Activated T-cell treated with anti-CD3 and anti-CD28 coated beads, Interleukin-2, amount 50 U/mL, for 4 hours (primary cell): ENCODE results near the gene COL6A2. TPM values are rescaled to one million over a fixed set of nuclear protein-coding genes. Genes with fewer than 3 reads are reported as not detected.

Experiments
- ATAC-seq, 2 donors: fragments of 200-7000 bp; cut with Tn5 transposase; one replicate each; pipeline ENCODE4 v1.10.0; 2021
- DNase-seq: peaks from one replicate; pipeline ENCODE4 v3.0.0-alpha.2; 2020
- H3K27me3 Mint-ChIP-seq: one replicate; pipeline ENCODE4 v1.8.0; 2021; ENCODE audit warnings: low read depth, mixed read lengths
- H3K36me3 Mint-ChIP-seq: one replicate; pipeline ENCODE4 v1.8.0; 2022; ENCODE audit warnings: mixed read lengths; ENCODE audit not compliant: insufficient read depth
- H3K4me1 Mint-ChIP-seq: one replicate; pipeline ENCODE4 v1.8.0; 2021; ENCODE audit warnings: low read depth, mixed read lengths
- H3K4me3 Mint-ChIP-seq: one replicate; pipeline ENCODE4 v1.8.0; 2021; ENCODE audit warnings: mild to moderate bottlenecking, moderate library complexity, mixed read lengths
- H3K9me3 Mint-ChIP-seq: one replicate; pipeline ENCODE4 v1.8.0; 2021; ENCODE audit warnings: mixed read lengths
- total RNA-seq, 3 donors: library from RNA; stranded (reverse); gene quantifications; one replicate each; pipeline ENCODE4 v1.2.1, GENCODE V29; 2021

Gene COL6A2
- 1 to 10 TPM; 4.8 to 7.7 (median 5.7) TPM for total RNA-seq

DNA sequence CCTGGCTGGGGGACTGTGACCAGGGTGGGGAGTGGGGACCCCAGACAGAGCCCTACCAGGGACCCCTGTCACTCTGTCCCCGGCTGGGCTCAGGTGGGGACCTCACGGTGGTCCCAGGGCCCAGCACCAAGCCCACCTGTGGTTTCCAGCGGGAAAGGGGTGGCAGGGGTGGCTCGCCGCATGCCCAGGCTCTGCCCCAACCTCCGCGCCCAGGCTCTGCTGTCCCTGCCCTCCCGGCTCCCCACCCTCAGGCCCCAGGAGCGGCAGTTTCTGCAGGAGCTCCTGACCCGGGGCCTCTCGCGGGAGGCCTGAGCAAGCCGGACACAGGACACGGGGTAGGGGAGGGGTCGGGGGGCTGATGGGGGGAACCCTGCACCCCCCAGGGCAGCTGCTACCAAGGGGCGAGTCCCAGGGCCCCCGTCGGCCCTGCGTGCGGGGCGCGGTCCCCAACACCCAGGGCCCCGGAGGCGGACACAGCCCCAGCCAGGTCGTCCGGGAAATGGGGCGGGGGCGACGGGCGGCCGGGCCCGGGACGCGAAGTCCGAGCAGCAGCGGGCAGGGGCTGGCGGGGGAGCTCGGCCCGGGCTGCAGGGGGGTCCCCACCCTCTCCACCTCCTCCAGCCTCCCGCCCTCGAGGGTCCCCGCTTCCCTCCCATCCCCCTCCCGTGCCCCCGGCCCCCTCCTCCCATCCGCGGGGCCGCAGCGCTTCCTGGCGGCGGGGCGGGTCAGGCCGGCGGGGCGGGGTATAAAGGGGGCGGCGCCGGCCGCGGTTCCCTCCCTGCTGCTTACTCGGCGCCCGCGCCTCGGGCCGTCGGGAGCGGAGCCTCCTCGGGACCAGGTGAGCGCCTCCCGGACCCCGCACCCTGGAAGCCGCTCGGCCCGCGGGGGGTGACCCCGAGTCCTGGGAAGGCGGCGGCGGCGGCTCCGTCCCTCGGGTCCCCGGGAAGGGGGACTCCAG, at the start of gene COL6A2:
COL6A2 (plus strand) TSS at position 777 of the 958 bp plus-strand sequence.
- no peaks in the 10 kb centered on the region for H3K36me3 Mint-ChIP-seq
- peaks cover 6% of the 10 kb centered on the region for H3K4me1 Mint-ChIP-seq
- peak; percentile 49 for DNase-seq
- H3K27me3 Mint-ChIP-seq: peaks cover 34% of the 10 kb centered on the region
- H3K4me3 Mint-ChIP-seq: peak within 1 kb of the TSS; percentile 73
- H3K9me3 Mint-ChIP-seq: peaks cover 5% of the 10 kb centered on the region
- ATAC-seq: peak; percentile 94

DNA sequence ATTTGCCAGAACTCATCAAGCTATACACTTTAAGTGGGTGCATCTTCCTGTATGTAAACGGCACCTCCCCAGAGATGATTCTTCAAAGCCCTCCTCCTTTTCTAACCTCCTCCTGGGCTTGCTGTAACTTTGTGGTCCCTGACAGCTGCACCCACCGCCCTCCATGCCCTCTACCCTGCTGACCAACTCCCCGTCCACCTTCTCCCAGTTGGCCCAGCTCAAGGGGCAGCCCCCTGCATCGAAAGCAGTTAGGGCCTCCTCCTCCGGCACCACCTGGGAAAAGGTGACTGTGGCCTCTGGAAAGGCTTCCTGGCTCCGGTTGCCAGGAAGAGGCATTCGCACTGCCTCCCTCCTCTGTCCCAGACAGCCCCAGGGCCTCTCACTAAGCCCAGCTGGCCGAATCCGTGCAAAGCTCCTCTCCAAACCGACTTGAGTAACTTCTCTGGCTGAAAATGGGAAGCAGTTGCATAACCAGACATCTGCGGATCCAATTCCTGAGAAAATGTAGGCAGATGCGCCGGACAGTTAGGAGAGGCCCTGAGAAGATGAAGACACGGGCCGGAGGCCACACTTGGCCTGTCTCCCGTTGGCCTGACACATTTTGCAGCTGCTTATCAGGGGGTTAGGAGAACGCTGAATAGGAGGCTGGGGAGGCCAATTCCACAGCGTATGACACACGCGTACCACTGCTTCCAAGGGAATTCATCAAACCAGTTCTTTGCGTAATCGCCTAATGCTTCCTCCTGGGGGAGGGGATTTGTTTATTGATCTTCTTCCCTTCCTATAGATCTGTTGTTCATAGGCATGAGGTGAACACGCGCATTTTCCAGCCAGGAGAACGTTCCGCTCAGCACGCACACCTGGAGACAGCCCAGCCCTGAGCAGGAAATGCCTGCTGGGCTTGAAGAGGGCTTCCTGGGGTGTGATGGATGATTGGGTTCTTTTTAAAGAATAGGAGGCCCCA, 48.7 kb upstream of the COL6A2 start:
- Mint-ChIP-seq H3K4me1 (peaks cover 3% of the 10 kb centered on the region), H3K27me3 (peaks cover 6% of the 10 kb centered on the region), H3K4me3 (no peak overlapping the region), H3K9me3 (no peaks in the 10 kb centered on the region), H3K36me3 (no peaks in the 10 kb centered on the region)
- no peak for DNase-seq
- no peak for ATAC-seq

DNA sequence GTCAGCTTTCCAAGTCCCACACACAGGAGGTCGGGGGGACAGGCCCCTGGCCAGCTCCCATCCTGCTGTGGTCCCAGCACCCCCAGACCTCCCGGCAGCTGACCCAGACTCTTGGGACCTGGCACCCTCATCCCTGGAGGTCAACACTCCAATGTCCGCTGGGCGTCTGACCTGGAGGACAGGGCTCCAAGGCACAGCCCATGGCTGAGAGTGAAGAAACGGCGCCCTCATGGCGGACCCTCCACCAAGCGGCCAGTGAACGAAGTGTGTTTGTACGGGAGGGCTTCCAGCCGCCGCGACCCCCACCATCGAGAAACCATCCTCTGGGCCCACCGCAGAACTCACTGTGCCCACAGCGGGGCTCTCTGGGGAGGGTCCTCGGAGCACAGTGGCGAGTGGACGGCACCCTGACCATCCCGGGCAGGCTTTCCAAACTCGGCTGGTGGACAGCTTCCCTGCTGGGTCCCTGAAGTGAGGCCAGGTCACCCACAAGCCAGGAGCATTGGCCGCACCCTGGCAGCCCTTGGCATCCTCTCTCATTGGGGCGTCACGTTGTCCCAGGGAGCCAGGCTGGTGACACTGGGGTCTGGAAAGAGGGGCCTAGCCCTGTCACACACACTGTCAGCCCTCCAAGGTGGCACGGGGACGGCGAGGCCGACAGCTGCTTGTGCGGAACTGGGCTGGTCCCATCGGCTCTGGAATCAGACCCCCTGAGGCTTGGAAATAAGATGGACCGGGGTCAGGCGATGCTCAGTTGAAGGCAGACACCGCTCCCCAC, 47.8 kb upstream of the COL6A2 start:
- peaks cover 6% of the 10 kb centered on the region for H3K27me3 Mint-ChIP-seq
- no peak overlapping the region for H3K4me3 Mint-ChIP-seq
- ATAC-seq (no peak), DNase-seq (no peak)
- no peaks in the 10 kb centered on the region for H3K36me3 Mint-ChIP-seq
- H3K9me3 Mint-ChIP-seq: no peaks in the 10 kb centered on the region
- H3K4me1 Mint-ChIP-seq: peaks cover 3% of the 10 kb centered on the region

DNA sequence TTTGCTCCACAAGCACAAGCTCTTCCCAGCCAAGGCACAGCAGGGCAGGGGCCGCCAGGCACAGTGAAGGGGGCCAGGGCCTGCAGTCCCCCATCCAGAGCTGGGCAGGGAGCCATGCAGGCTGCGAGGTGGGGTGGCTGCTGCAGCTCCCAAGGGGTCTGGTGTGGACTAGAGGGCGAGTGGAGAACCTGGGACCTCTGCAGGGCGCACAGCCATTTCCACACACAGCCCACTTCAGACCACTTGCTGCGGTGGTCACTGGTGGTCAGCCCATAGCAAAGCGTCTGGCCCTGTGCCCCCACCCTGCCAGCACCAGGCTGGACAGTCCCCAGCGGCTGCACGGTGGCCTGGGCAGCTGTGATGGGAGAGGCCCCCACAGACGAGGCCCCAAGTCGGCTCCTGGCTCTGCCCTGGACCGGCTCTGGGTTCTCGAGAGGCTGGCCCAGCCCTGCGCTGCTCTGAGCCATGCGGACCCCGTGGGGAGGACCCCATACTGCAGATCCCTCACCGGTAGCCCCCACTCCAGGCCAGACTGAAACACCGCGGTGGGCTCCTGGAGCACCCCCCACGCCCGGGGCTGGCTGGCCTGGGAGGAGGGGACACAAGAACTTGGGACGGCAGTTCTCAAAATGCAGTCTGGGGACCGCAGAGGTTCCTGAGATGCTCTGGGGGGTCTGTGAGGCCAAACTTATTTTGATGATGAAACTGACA, 47.1 kb upstream of the COL6A2 start:
- no peaks in the 10 kb centered on the region for H3K9me3 Mint-ChIP-seq

DNA sequence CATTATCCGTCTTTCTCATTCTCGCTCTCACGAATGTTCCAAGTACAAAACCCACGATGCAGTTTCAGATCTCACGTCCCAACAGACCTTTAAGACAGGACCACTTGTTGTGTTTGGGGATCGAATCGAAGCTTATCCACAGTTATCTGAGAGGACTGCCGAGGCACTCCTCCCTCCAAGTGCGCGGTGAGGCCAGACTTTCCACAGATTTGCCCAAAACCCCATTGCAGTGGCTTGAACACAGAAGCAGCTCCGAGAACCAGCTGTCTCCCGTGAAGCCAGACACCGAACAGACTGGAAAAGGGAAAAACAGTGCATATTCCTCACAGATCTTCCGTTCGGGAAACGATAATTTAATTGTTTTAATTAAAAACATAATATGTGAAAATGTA, 46.5 kb upstream of the COL6A2 start:
- ATAC-seq: no peak
- Mint-ChIP-seq H3K4me3 (no peak overlapping the region), H3K4me1 (peaks cover 3% of the 10 kb centered on the region), H3K27me3 (peaks cover 12% of the 10 kb centered on the region), H3K9me3 (no peaks in the 10 kb centered on the region), H3K36me3 (no peaks in the 10 kb centered on the region)
- no peak for DNase-seq

More for the DNA sequence above, 47.1 kb upstream of the COL6A2 start:
- H3K4me3 Mint-ChIP-seq: no peak overlapping the region
- H3K36me3 Mint-ChIP-seq: no peaks in the 10 kb centered on the region
- ATAC-seq (no peak), DNase-seq (no peak)
- H3K27me3 Mint-ChIP-seq: peaks cover 7% of the 10 kb centered on the region
- peaks cover 3% of the 10 kb centered on the region for H3K4me1 Mint-ChIP-seq

DNA sequence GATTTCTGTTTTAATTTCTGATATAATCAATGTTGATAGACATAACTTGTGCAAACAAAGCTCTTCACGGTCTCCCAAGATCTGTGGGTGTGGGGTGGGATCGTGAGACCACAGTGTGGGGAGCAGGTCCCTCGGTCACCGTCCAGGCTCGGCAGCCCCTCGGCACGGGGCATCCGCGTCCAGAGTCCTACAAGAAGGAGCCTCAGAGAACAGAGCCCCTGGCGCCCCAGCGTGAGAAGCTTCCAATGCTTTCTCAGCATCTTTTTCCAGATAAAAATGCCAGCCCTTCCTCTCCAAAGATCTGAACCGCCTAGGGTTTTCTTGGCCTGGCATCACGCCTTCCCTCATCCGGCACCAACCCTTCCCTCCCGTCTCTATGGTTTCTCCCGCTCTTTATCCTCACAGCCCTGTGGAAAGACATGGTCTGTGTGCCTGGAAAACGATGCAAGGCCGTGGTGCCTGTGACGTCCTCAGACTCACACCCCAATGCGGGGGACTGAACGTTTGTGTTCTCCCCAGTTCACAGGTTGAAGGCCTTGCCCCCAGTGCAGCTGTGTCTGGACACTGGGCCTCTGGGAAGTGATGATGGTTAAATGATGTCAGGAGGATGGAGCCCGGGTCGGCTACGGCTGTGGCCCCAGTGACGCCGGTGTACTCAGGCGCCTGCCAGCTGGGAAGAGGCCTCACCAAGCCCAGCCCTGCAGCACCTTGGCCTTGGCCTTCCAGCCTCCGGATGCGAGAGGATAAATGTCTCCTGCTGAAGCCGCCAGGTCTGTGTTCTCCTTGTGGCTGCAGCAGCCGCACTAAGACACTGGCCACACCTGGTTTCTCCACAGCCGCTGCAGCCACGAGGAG, 45.9 kb upstream of the COL6A2 start:
- DNase-seq (no peak), ATAC-seq (no peak)
- Mint-ChIP-seq H3K4me3 (no peak overlapping the region), H3K9me3 (no peaks in the 10 kb centered on the region), H3K4me1 (peaks cover 4% of the 10 kb centered on the region), H3K36me3 (no peaks in the 10 kb centered on the region), H3K27me3 (peaks cover 14% of the 10 kb centered on the region)

DNA sequence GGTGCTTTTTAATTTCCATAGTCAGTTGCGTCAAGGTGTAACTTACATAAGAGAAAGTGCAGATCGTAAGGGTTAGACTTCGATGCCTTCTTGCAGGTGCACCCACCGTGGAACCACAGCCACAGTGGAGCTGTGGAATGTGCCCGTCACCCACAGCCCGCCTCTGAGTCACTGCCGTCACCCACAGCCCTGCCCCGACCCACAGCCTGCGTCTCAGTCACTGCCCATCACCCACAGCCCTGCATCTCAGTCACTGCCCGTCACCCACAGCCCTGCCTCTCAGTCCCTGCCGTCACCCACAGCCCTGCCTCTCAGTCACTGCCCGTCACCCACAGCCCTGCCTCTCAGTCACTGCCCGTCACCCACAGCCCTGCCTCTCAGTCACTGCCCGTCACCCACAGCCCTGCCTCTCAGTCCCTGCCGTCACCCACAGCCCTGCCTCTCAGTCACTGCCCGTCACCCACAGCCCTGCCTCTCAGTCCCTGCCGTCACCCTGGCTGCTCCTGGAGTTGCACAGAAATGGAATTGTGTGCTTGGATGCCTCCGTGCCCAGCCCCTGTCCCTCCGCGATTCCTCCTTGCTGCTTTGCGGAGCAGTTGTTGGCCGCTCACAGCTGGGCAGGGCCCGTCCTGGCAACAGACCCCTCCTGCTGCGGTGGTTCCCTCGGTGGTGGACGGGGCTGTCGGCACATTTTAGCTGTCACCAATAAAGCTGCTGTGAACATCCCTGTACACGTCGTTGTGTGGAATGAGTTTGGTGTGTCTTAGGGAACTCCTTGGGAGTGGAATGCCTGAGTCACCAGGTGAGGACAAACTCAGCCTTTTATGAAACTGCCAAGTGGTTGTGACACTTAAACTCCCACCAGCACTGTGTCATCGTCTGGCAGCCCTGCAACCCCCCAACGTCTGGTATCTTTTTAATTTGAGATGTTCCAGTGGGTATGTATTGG, 44.9 kb upstream of the COL6A2 start:
- Mint-ChIP-seq H3K4me3 (no peak overlapping the region), H3K4me1 (peaks cover 11% of the 10 kb centered on the region), H3K36me3 (no peaks in the 10 kb centered on the region), H3K27me3 (peaks cover 23% of the 10 kb centered on the region), H3K9me3 (no peaks in the 10 kb centered on the region)
- DNase-seq: peak; percentile 18
- ATAC-seq: peak; percentile 82

DNA sequence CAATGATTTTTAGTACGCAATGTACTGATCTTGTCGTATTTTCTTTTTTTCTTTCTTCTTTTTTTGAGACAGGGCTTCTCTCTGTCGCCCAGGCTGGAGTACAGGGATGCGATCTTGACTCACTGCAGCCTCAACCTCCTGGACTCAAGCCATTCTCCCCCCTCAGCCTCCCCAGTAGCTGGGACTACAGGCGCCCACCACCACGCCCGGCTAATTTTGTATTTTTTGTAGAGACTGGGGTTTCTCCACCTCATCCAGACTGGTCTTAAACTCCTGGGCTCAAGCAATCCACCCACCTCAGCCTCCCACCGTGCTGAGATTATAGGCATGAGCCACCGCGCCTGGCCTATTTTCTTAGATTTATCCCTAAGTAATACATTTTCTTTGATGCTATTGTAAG, 43.9 kb upstream of the COL6A2 start:
- H3K27me3 Mint-ChIP-seq: peaks cover 30% of the 10 kb centered on the region
- DNase-seq (no peak), ATAC-seq (no peak)
- H3K4me3 Mint-ChIP-seq: no peak overlapping the region
- H3K4me1 Mint-ChIP-seq: peaks cover 11% of the 10 kb centered on the region
- no peaks in the 10 kb centered on the region for H3K9me3 Mint-ChIP-seq
- H3K36me3 Mint-ChIP-seq: no peaks in the 10 kb centered on the region

DNA sequence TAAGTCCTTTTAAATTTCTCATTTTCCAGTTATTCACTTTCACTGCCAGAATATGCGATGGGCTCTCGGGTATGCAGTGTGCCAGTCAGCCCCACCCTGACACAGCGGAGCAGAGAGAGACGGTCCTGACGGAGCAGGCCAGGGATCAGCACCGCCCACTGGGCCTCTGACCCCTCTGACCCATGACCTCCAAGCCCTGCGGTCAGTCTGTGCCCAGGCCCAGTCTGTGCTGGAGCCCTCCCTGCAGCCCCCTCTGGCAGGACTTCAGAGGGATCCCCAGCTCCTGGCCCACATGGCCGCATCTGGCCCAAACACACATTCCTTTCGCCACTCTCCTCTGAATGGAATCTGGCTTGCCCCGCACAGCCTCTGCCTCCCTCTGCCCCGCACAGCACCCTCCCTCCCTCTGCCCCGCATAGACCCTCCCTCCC, 43.4 kb upstream of the COL6A2 start:
- H3K4me3 Mint-ChIP-seq: no peak overlapping the region
- H3K4me1 Mint-ChIP-seq: peaks cover 11% of the 10 kb centered on the region
- peaks cover 34% of the 10 kb centered on the region for H3K27me3 Mint-ChIP-seq
- DNase-seq (peak; percentile 3), ATAC-seq (no peak)
- no peaks in the 10 kb centered on the region for H3K36me3 Mint-ChIP-seq
- no peaks in the 10 kb centered on the region for H3K9me3 Mint-ChIP-seq

DNA sequence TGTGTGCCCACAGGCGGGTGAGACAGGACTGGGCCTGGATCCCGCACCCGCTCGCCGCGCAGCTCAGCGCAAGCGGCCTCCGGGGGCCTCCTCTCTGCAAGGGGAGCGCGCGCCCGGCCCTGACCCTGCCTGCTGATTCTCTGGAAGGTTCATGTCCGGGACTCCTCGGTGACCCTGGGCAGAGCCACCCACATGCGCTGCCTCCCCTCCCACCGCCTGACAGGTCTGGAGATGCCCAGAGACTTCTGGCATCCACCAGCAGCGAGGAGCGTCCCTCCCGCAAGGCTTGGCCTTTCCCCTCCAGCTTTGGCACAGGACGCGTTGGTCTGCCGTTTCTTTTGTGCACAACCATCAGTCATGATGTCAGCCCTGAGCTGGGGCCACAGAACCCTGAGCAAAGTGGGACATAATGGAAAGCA, 42.0 kb upstream of the COL6A2 start:
- Mint-ChIP-seq H3K4me1 (peaks cover 16% of the 10 kb centered on the region), H3K4me3 (no peak overlapping the region), H3K27me3 (peaks cover 37% of the 10 kb centered on the region), H3K9me3 (no peaks in the 10 kb centered on the region), H3K36me3 (no peaks in the 10 kb centered on the region)
- DNase-seq (peak; percentile 3), ATAC-seq (no peak)

DNA sequence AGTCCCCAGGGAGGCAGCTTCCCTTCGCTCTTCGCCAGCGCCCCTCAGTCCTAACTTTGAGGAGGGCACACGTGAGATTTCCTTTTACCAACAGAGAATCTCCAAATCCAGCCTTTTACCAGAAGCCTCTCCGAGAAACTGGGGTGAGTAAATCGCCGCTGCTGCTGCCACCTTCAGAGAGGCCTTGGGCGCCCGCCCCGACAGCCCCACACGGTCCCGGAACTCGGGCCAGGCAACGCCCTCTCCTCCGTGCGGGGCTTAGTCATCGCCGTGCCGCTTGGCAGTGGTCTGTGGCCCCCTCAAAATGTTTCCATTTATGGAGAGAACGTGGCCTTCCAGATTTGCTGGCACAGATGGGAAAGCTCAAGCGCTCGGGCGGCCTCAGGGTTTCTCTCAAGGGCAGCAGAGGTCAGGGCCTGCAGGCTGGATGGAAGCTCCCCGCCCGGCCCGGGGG, 41.4 kb upstream of the COL6A2 start:
- Mint-ChIP-seq H3K36me3 (no peaks in the 10 kb centered on the region), H3K27me3 (peaks cover 43% of the 10 kb centered on the region), H3K4me1 (peaks cover 18% of the 10 kb centered on the region), H3K9me3 (no peaks in the 10 kb centered on the region), H3K4me3 (no peak overlapping the region)
- ATAC-seq (no peak), DNase-seq (peak; percentile 4)
